Astrocyte (in vitro differentiated cells and primary cell): ENCODE results near the gene SLC2A3. TPM values are rescaled to one million over a fixed set of nuclear protein-coding genes. Genes with fewer than 3 reads are reported as not detected.
"Not testable (repeated sequence)": the region's sequence is repeated elsewhere in the genome, so short reads cannot be mapped to it uniquely, and the experiment has no call there.

Experiments used
- DNase-seq: peaks from one replicate; pipeline ENCODE4 v3.0.0-alpha.2; 2010; ENCODE audit warnings: low read depth
- FAIRE-seq: peaks from 2 replicates; lab custom pipeline; 2011; peaks lifted over from hg19 to GRCh38; lab: Jason Lieb, UNC
- H2AFZ ChIP-seq: 2 replicates; pipeline ENCODE4 v1.6.0; 2012; ENCODE audit warnings: low read depth, low read length, inconsistent platforms
- H3K27ac ChIP-seq: 2 replicates; pipeline ENCODE4 v1.5.1; 2011; ENCODE audit warnings: low read depth, low read length, inconsistent platforms
- H3K27me3 ChIP-seq: 2 replicates; pipeline ENCODE4 v1.6.0; 2011; ENCODE audit warnings: low read length, inconsistent platforms; ENCODE audit not compliant: insufficient read depth
- H3K36me3 ChIP-seq: 2 replicates; pipeline ENCODE4 v1.5.1; 2011; ENCODE audit warnings: low read length, inconsistent platforms; ENCODE audit not compliant: insufficient read depth
- H3K4me1 ChIP-seq: 2 replicates; pipeline ENCODE4 v1.5.1; 2011; ENCODE audit warnings: low read length, inconsistent platforms; ENCODE audit not compliant: insufficient read depth
- H3K4me2 ChIP-seq: 2 replicates; pipeline ENCODE4 v1.6.0; 2012; ENCODE audit warnings: low read length, inconsistent platforms
- H3K4me3 ChIP-seq: 2 replicates; pipeline ENCODE4 v1.5.1; 2011; ENCODE audit warnings: low read depth, mild to moderate bottlenecking, low read length, inconsistent platforms; ENCODE audit not compliant: insufficient read depth
- H3K79me2 ChIP-seq: 2 replicates; pipeline ENCODE4 v1.6.0; 2012; ENCODE audit warnings: mild to moderate bottlenecking, low read length, inconsistent platforms; ENCODE audit not compliant: insufficient read depth
- H3K9ac ChIP-seq: 2 replicates; pipeline ENCODE4 v1.6.0; 2012; ENCODE audit warnings: mild to moderate bottlenecking, low read length, inconsistent platforms
- H3K9me3 ChIP-seq: 2 replicates; pipeline ENCODE4 v1.5.1; 2012; ENCODE audit warnings: low read depth, mild to moderate bottlenecking, low read length, inconsistent platforms; ENCODE audit not compliant: insufficient read depth
- H4K20me1 ChIP-seq: 2 replicates; pipeline ENCODE4 v1.6.0; 2012; ENCODE audit warnings: low read length, inconsistent platforms; ENCODE audit not compliant: insufficient read depth
- H3K27ac Mint-ChIP-seq: one replicate; pipeline ENCODE4 v1.8.0; 2021; ENCODE audit warnings: mild to moderate bottlenecking, mixed read lengths; ENCODE audit not compliant: unreplicated experiment
- H3K27me3 Mint-ChIP-seq: one replicate; pipeline ENCODE4 v1.8.0; 2021; ENCODE audit warnings: low read depth, mixed read lengths; ENCODE audit not compliant: unreplicated experiment
- H3K36me3 Mint-ChIP-seq: one replicate; pipeline ENCODE4 v1.8.0; 2021; ENCODE audit warnings: low read depth, mixed read lengths; ENCODE audit not compliant: unreplicated experiment
- H3K4me1 Mint-ChIP-seq: one replicate; pipeline ENCODE4 v1.8.0; 2021; ENCODE audit warnings: low read depth, mixed read lengths; ENCODE audit not compliant: unreplicated experiment
- H3K4me3 Mint-ChIP-seq: one replicate; pipeline ENCODE4 v1.8.0; 2021; ENCODE audit warnings: mild to moderate bottlenecking, moderate library complexity, mixed read lengths; ENCODE audit not compliant: unreplicated experiment
- H3K9me3 Mint-ChIP-seq: one replicate; pipeline ENCODE4 v1.8.0; 2021; ENCODE audit warnings: mild to moderate bottlenecking, mixed read lengths; ENCODE audit not compliant: unreplicated experiment
- CTCF ChIP-seq: IDR thresholded peaks from 2 replicates; pipeline ENCODE4 v1.5.1; 2011; ENCODE audit warnings: low read depth, mild to moderate bottlenecking, inconsistent platforms, low read length, moderate library complexity; ENCODE audit not compliant: insufficient read depth
- EZH2 ChIP-seq: IDR thresholded peaks from 2 replicates; pipeline ENCODE4 v1.6.1; 2012; ENCODE audit warnings: mild to moderate bottlenecking, low read length, inconsistent platforms; ENCODE audit not compliant: insufficient read depth
- total RNA-seq: library from RNA; stranded (reverse); gene quantifications from 2 replicates; pipeline ENCODE4 v1.2.1, GENCODE V29; 2021

Gene SLC2A3
- total RNA-seq, 1 donor from 2014 or later = 389 TPM

DNA sequence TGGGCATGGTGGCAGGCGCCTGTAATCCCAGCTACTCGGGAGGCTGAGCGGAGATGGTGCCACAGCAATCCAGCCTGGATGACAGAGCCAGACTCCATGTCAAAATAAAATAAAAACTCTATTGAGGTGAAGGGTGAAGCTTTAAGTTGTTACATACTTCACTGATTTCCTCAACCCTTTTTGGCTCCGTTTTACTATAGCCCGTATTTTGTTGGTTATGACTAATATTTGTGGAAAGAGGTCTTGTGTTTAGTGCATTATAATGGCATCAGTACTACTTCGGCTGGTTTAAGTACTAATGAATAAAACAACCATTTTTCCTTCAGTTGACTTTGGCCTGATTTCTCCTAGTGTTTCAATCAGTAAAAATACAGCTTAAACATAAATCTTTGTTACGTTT, 36.2 kb downstream of the SLC2A3 start:
- Mint-ChIP-seq H3K9me3 (no peaks in the 10 kb centered on the region), H3K27me3 (no peaks in the 10 kb centered on the region), H3K27ac (no peak overlapping the region), H3K36me3 (no peaks in the 10 kb centered on the region), H3K4me3 (no peak overlapping the region), H3K4me1 (no peaks in the 10 kb centered on the region)
- H3K4me3 ChIP-seq = no peak overlapping the region
- no peak overlapping the region for H3K4me2 ChIP-seq
- H3K27me3 ChIP-seq = no peaks in the 10 kb centered on the region
- no peak for FAIRE-seq
- DNase-seq = peak; percentile 63
- H3K4me1 ChIP-seq = no peaks in the 10 kb centered on the region
- no peak overlapping the region for H3K27ac ChIP-seq
- TF ChIP-seq EZH2 (no peak), CTCF (no peak)
- no peak overlapping the region for H3K9ac ChIP-seq
- H3K36me3 ChIP-seq = no peaks in the 10 kb centered on the region
- H3K9me3 ChIP-seq = no peaks in the 10 kb centered on the region
- no peak overlapping the region for H2AFZ ChIP-seq
- no peaks in the 10 kb centered on the region for H3K79me2 ChIP-seq
- H4K20me1 ChIP-seq = no peaks in the 10 kb centered on the region

GRCh38 chr12:7896726-7897125, 39.3 kb downstream of the SLC2A3 start:
- not testable (repeated sequence) for FAIRE-seq, H3K9ac ChIP-seq, H3K36me3 Mint-ChIP-seq, H2AFZ ChIP-seq, H3K9me3 ChIP-seq, H3K4me1 ChIP-seq, H3K36me3 ChIP-seq, H3K4me2 ChIP-seq, H3K27me3 Mint-ChIP-seq, H3K9me3 Mint-ChIP-seq, H3K79me2 ChIP-seq, H3K27ac Mint-ChIP-seq, H3K4me1 Mint-ChIP-seq, H3K4me3 ChIP-seq, H3K4me3 Mint-ChIP-seq, H3K27ac ChIP-seq, DNase-seq, H4K20me1 ChIP-seq, H3K27me3 ChIP-seq

GRCh38 chr12:7892186-7892980, 43.6 kb downstream of the SLC2A3 start:
- no peaks in the 10 kb centered on the region for H3K36me3 ChIP-seq
- Mint-ChIP-seq H3K27me3 (no peaks in the 10 kb centered on the region), H3K27ac (peak overlapping the region; percentile 73), H3K4me1 (peaks cover 21% of the 10 kb centered on the region), H3K36me3 (no peaks in the 10 kb centered on the region), H3K9me3 (peaks cover 2% of the 10 kb centered on the region), H3K4me3 (peak overlapping the region; percentile 17)
- no peak overlapping the region for H3K9ac ChIP-seq
- TF ChIP-seq CTCF (no peak), EZH2 (no peak)
- DNase-seq (no peak), FAIRE-seq (no peak)
- no peaks in the 10 kb centered on the region for H3K79me2 ChIP-seq
- no peak overlapping the region for H3K4me3 ChIP-seq
- no peak overlapping the region for H3K4me2 ChIP-seq
- no peak overlapping the region for H3K27ac ChIP-seq
- H4K20me1 ChIP-seq = no peaks in the 10 kb centered on the region
- H3K27me3 ChIP-seq = no peaks in the 10 kb centered on the region
- H3K9me3 ChIP-seq = no peaks in the 10 kb centered on the region
- H3K4me1 ChIP-seq = peaks cover 6% of the 10 kb centered on the region
- H2AFZ ChIP-seq = no peak overlapping the region
